NOMO-1 treated with DMSO at 0.1 percent for 48 hours (cell line): ENCODE measurements around the gene LDLRAD1.
"Not testable (repeated sequence)": the region's sequence is repeated elsewhere in the genome, so short reads cannot be mapped to it uniquely, and the experiment has no call there.

ENCODE experiments used
- DNase-seq: peaks from one replicate; lab custom pipeline; 2025; ENCODE audit not compliant: unreplicated experiment; lab: John Stamatoyannopoulos, UW

LDLRAD1 gene

GRCh38 chr1:53992085-53992874 lies 25.7 kb downstream of the LDLRAD1 start:
- DNase-seq, result no peak

- DNase-seq, result peak; percentile 35
Measured at GRCh38 chr1:53987880-53988279, 30.1 kb downstream of the LDLRAD1 start.

- no peak for DNase-seq
Measured at GRCh38 chr1:53986458-53986857, 31.5 kb downstream of the LDLRAD1 start.

GRCh38 chr1:53984726-53985125 lies 33.3 kb downstream of the LDLRAD1 start:
- no peak for DNase-seq

GRCh38 chr1:53982763-53983104 lies 35.3 kb downstream of the LDLRAD1 start:
- DNase-seq, result no peak

- peak; percentile 49 for DNase-seq
Measured at GRCh38 chr1:53982034-53982762, 35.8 kb downstream of the LDLRAD1 start.

GRCh38 chr1:53981220-53981619 lies 36.8 kb downstream of the LDLRAD1 start:
- no peak for DNase-seq

- DNase-seq, result no peak
Measured at GRCh38 chr1:53979712-53980450, 38.1 kb downstream of the LDLRAD1 start.

GRCh38 chr1:53975861-53976260 lies 42.1 kb downstream of the LDLRAD1 start:
- DNase-seq, result no peak

GRCh38 chr1:53971718-53972117 lies 46.3 kb downstream of the LDLRAD1 start:
- DNase-seq, result no peak

- DNase-seq, result not testable (repeated sequence)
Measured at GRCh38 chr1:53969323-53969722, 48.7 kb downstream of the LDLRAD1 start.

- DNase-seq, result no peak
Measured at GRCh38 chr1:53968125-53968513, 49.9 kb downstream of the LDLRAD1 start.

- no peak for DNase-seq
Measured at GRCh38 chr1:53967409-53968124, 50.4 kb downstream of the LDLRAD1 start.

GRCh38 chr1:53966794-53967193 lies 51.2 kb downstream of the LDLRAD1 start:
- no peak for DNase-seq

- no peak for DNase-seq
Measured at GRCh38 chr1:53964109-53964508, 53.9 kb downstream of the LDLRAD1 start.

GRCh38 chr1:53963460-53963859 lies 54.5 kb downstream of the LDLRAD1 start:
- no peak for DNase-seq

GRCh38 chr1:53962395-53962794 lies 55.6 kb downstream of the LDLRAD1 start:
- DNase-seq, result no peak

- peak; percentile 36 for DNase-seq
Measured at GRCh38 chr1:53959664-53960250, 58.2 kb downstream of the LDLRAD1 start.
